ENCODE data around the gene PTPRJ.

Gene PTPRJ

GRCh38 chr11:48006301-48006992, 26.1 kb downstream of the PTPRJ start:
- DNase-seq (ENCODE audit: extremely low spot score) = peak; percentile 75
- ChIA-PET CTCF (interaction anchor here (0.6 to 2.4 kb wide), 10 partner anchors 9 to 153 kb away, joined by 3 to 11 read pairs (median 3); no protein-coding TSS in a partner anchor), POLR2A (no interaction called here)
- TF ChIP-seq CTCF (IDR thresholded peaks at IDR 0.05; ENCODE audit: control extremely low read depth, extremely low read depth, low read depth, missing control alignments) = no peak

DNA sequence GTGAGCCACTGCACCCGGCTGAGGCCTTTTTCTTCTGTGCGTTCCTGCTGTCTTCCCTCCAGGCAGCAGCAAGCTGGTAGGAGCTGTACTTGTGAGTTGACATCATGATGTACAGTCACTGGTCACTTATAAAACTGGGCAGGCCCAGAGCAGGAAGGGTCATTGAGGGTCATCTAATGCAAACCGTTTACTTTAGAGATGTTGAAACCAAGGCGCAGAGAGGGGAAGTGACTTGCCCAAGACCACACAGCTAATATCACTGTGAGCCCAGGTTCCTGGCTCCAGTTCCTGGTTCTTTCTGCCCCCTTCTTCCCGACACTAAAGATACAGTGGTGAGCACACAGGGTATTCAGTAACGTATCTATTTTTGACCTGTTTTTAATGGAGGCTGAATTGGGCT, 27.3 kb downstream of the PTPRJ start:
- no peak for TF ChIP-seq CTCF (IDR thresholded peaks at IDR 0.05; ENCODE audit: control extremely low read depth, extremely low read depth, low read depth, missing control alignments)
- ChIA-PET POLR2A (no interaction called here), CTCF (interaction anchor here (2.4 kb wide), 1 partner anchor 101 kb away, joined by 11 read pairs; no protein-coding TSS in a partner anchor)
- DNase-seq (ENCODE audit: extremely low spot score) = no peak

- peak; percentile 65 for DNase-seq (ENCODE audit: extremely low spot score)
- no peak for TF ChIP-seq CTCF (IDR thresholded peaks at IDR 0.05; ENCODE audit: control extremely low read depth, extremely low read depth, low read depth, missing control alignments)
- ChIA-PET CTCF (interaction anchor here (1.2 to 1.6 kb wide), 2 partner anchors 11 to 39 kb away, joined by 3 to 4 read pairs; no protein-coding TSS in a partner anchor), POLR2A (no interaction called here)
Measured at GRCh38 chr11:48008951-48009270, 28.6 kb downstream of the PTPRJ start.

DNA sequence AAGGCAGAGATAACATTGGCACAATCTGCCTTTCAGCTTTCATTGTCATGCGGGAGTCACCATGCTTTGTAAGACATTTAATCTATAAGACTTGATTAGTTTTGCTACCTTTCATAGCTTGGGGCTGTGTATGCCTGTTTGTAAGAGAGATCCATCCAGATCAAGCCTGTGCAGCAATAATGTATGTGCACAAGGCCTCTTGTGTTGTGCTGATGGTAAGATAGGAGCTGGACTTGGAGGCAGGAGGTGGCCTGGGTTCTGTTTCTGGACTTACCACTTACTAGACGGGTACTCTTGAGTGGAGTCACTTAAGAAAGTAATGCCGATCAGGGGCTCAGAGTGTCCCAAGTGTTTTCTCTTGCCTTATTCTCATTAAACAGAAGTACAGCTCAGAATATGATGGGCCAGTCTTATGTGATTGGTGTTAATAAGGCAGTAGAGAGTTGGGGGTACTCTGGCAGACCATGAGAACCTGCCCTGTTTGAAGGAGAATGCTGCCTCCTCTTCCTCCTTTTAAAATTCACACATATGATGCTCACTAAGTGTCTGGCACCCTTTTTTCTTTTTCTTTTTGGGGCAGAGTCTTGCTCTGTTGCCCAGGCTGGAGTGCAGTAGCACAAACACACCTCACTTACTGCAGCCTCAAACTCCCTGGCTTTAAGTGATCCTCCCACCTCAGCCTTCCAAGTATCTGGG, 30.9 kb downstream of the PTPRJ start:
- ChIA-PET POLR2A (no interaction called here), CTCF (interaction anchor here (0.7 to 1.9 kb wide), 5 partner anchors 8 to 297 kb away, joined by 3 to 5 read pairs (median 4); no protein-coding TSS in a partner anchor)
- TF ChIP-seq CTCF (IDR thresholded peaks at IDR 0.05; ENCODE audit: control extremely low read depth, extremely low read depth, low read depth, missing control alignments) = no peak
- no peak for DNase-seq (ENCODE audit: extremely low spot score)

GRCh38 chr11:48011798-48012391, 31.5 kb downstream of the PTPRJ start:
- CTCF ChIA-PET = interaction anchor here (1.1 to 1.9 kb wide), 4 partner anchors 9 to 77 kb away, joined by 3 to 5 read pairs (median 4); no protein-coding TSS in a partner anchor
- TF ChIP-seq CTCF (IDR thresholded peaks at IDR 0.05; ENCODE audit: control extremely low read depth, extremely low read depth, low read depth, missing control alignments) = no peak
- POLR2A ChIA-PET = no interaction called here
- no peak for DNase-seq (ENCODE audit: extremely low spot score)

- peak; percentile 49 for DNase-seq (ENCODE audit: extremely low spot score)
- ChIA-PET CTCF (interaction anchor here (1.4 to 2.4 kb wide), 4 partner anchors 9 to 79 kb away, joined by 3 to 6 read pairs (median 4); no protein-coding TSS in a partner anchor), POLR2A (no interaction called here)
- no peak for TF ChIP-seq CTCF (IDR thresholded peaks at IDR 0.05; ENCODE audit: control extremely low read depth, extremely low read depth, low read depth, missing control alignments)
Measured at GRCh38 chr11:48013269-48013901, 33.0 kb downstream of the PTPRJ start.

Data from GM10248 (cell line).